Measurements from ENCODE around the gene INHBE.
A peak's percentile ranks its signal among the peaks of the same experiment; 100 is the strongest.

The INHBE gene

DNA sequence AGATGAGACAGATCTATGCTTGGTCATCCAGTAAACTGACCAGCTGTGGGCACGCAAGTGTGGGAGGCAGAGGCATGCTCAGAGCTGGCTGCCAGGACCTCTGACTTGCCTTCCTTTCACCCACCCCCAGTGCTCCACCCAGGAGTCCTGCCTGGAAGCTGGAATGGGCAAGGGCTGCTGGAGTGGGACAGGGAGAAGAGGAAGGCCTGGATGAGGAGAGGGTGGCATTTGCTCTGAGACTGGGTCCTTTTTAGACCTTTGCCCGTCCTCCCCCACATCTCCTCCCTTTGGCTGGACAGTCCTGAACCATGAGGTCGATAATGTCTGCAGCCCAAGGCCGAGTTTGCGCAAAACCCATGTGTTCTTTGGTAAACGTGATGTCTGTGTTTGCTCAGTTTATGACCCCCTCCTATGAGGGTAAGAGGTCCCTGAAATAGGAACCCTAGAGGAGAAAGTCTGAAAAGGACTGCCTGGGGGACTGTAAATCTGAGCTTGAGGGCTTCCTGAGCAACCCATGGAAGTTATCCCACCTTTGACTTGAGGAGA, 3.8 kb upstream of the INHBE start:
- Mint-ChIP-seq H3K27me3 (ENCODE audit: low read depth) (no peaks in the 10 kb centered on the region), H3K9me3 (no peaks in the 10 kb centered on the region), H3K4me3 (no peak overlapping the region), H3K4me1 (ENCODE audit: low read depth) (peaks cover 6% of the 10 kb centered on the region), H3K36me3 (ENCODE audit: low read depth) (no peaks in the 10 kb centered on the region), H3K27ac (no peak overlapping the region)

DNA sequence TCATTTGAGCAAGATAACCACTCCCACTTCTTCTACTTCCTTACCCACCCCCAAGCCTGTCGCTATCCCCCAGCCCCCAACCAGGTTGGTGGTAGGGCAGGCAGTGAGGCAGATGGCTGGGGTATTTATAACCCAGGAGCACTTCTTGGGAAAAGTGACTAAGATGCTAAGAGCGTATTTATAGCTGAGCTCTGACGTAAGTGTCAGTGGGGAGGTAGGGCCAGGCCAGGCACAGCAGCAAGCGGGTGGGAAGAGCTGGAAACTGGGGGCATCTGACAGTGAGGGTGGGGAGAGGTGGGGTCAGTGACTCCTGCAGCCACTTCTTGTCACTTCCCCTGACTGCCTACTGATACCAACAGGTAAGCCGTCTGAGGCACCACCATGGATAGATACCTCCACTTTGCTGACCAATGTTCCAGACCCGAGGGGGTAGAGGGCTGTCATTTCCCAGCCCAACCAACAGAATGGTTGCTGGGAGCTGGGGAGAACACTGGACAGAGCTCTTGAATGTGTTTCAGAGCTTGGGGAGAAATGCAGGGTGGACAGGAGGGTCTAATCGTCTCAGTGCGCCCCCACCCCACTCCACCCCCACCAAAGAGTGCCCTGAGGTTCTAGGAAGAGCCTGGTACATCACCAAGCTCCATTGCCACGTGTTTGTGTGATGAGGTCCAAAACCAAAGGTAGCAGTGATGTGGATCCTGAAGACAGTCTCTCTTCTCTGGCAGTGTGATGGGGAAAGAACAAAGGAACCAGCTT, 2.7 kb upstream of the INHBE start:
- Mint-ChIP-seq H3K36me3 (ENCODE audit: low read depth) (no peaks in the 10 kb centered on the region), H3K9me3 (no peaks in the 10 kb centered on the region), H3K27me3 (ENCODE audit: low read depth) (no peaks in the 10 kb centered on the region), H3K27ac (no peak overlapping the region), H3K4me1 (ENCODE audit: low read depth) (peaks cover 6% of the 10 kb centered on the region), H3K4me3 (no peak overlapping the region)

DNA sequence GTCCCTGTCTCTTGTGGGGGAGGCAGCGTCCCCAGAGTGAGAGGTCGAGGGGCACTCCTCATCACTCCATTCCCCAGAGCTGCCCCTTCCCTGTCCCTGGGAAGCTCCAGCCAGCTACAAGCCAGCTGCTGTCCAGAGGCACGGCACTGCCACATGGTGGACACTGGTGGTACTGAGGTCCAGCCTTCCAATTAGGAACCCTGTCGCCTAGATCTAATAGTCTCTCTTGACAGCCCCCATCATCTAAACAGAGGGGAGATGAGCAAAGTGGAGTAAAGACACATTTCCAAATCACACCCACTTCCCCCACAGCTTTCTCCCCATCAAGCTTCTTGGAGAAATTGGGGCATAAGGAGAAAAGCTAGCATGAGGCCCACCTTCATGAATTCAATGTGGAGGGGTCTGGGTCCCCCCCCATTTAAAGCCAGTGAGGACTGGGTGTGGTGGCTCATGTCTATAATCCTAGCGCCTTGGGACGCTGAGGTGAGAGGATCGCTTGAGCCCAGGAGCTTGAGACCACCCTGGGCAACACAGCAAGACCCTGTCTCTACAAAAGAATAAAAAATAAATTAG, 2.1 kb upstream of the INHBE start:
- no peaks in the 10 kb centered on the region for H3K9me3 Mint-ChIP-seq
- H3K27ac Mint-ChIP-seq: no peak overlapping the region
- H3K4me1 Mint-ChIP-seq (ENCODE audit: low read depth): peaks cover 6% of the 10 kb centered on the region
- no peak overlapping the region for H3K4me3 Mint-ChIP-seq
- no peaks in the 10 kb centered on the region for H3K27me3 Mint-ChIP-seq (ENCODE audit: low read depth)
- H3K36me3 Mint-ChIP-seq (ENCODE audit: low read depth): no peaks in the 10 kb centered on the region

DNA sequence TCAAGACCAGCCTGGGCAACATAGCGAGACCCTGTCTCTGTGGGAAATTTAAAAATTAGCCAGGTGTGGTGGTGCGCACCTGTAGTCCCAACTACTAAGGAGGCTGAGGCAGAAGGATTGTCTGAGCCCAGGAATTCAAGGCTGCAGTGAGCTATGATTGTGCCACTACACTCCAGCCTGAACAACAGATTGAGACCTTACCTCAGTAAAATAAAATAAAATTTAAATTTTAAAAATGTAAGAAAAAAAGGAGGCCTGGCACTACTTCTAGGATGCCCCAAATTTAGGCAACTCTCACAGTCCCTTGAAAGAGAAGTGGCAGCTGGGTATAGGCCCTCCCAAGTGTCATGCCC, 918 bp upstream of the INHBE start:
- Mint-ChIP-seq H3K36me3 (ENCODE audit: low read depth) (no peaks in the 10 kb centered on the region), H3K27me3 (ENCODE audit: low read depth) (no peaks in the 10 kb centered on the region), H3K4me1 (ENCODE audit: low read depth) (peaks cover 12% of the 10 kb centered on the region), H3K4me3 (no peak overlapping the region), H3K27ac (no peak overlapping the region), H3K9me3 (no peaks in the 10 kb centered on the region)

DNA sequence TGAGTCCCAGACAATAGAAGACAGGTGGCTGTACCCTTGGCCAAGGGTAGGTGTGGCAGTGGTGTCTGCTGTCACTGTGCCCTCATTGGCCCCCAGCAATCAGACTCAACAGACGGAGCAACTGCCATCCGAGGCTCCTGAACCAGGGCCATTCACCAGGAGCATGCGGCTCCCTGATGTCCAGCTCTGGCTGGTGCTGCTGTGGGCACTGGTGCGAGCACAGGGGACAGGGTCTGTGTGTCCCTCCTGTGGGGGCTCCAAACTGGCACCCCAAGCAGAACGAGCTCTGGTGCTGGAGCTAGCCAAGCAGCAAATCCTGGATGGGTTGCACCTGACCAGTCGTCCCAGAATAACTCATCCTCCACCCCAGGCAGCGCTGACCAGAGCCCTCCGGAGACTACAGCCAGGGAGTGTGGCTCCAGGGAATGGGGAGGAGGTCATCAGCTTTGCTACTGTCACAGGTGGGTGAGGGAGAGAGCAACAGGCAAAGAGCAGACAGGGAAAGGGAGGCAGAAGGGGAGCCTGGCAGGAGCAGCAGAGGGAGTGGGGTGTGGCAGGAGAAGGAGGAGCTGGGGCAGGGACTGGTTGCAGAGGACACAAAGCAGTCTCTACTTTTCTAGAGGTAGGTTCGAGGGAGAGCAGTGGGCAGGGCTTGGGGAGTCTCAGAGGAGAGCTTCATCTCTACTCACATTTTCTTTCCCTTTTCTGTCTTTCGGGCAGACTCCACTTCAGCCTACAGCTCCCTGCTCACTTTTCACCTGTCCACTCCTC, 452 bp downstream of the INHBE start:
- no peaks in the 10 kb centered on the region for H3K9me3 Mint-ChIP-seq
- H3K36me3 Mint-ChIP-seq (ENCODE audit: low read depth): no peaks in the 10 kb centered on the region
- H3K27ac Mint-ChIP-seq: peak overlapping the region; percentile 73
- peaks cover 5% of the 10 kb centered on the region for H3K27me3 Mint-ChIP-seq (ENCODE audit: low read depth)
- H3K4me3 Mint-ChIP-seq: peak overlapping the region; percentile 65
- H3K4me1 Mint-ChIP-seq (ENCODE audit: low read depth): peaks cover 21% of the 10 kb centered on the region

DNA sequence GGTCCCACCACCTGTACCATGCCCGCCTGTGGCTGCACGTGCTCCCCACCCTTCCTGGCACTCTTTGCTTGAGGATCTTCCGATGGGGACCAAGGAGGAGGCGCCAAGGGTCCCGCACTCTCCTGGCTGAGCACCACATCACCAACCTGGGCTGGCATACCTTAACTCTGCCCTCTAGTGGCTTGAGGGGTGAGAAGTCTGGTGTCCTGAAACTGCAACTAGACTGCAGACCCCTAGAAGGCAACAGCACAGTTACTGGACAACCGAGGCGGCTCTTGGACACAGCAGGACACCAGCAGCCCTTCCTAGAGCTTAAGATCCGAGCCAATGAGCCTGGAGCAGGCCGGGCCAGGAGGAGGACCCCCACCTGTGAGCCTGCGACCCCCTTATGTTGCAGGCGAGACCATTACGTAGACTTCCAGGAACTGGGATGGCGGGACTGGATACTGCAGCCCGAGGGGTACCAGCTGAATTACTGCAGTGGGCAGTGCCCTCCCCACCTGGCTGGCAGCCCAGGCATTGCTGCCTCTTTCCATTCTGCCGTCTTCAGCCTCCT, 1.1 kb downstream of the INHBE start:
- H3K9me3 Mint-ChIP-seq: no peaks in the 10 kb centered on the region
- no peaks in the 10 kb centered on the region for H3K36me3 Mint-ChIP-seq (ENCODE audit: low read depth)
- peak overlapping the region; percentile 65 for H3K4me3 Mint-ChIP-seq
- H3K27me3 Mint-ChIP-seq (ENCODE audit: low read depth): peaks cover 10% of the 10 kb centered on the region
- H3K4me1 Mint-ChIP-seq (ENCODE audit: low read depth): peaks cover 25% of the 10 kb centered on the region
- H3K27ac Mint-ChIP-seq: peak overlapping the region; percentile 73

DNA sequence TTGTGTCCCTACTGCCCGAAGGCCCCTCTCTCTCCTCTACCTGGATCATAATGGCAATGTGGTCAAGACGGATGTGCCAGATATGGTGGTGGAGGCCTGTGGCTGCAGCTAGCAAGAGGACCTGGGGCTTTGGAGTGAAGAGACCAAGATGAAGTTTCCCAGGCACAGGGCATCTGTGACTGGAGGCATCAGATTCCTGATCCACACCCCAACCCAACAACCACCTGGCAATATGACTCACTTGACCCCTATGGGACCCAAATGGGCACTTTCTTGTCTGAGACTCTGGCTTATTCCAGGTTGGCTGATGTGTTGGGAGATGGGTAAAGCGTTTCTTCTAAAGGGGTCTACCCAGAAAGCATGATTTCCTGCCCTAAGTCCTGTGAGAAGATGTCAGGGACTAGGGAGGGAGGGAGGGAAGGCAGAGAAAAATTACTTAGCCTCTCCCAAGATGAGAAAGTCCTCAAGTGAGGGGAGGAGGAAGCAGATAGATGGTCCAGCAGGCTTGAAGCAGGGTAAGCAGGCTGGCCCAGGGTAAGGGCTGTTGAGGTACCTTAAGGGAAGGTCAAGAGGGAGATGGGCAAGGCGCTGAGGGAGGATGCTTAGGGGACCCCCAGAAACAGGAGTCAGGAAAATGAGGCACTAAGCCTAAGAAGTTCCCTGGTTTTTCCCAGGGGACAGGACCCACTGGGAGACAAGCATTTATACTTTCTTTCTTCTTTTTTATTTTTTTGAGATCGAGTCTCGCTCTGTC, 1.8 kb downstream of the INHBE start:
- no peak overlapping the region for H3K27ac Mint-ChIP-seq
- no peaks in the 10 kb centered on the region for H3K36me3 Mint-ChIP-seq (ENCODE audit: low read depth)
- H3K27me3 Mint-ChIP-seq (ENCODE audit: low read depth): peaks cover 16% of the 10 kb centered on the region
- peaks cover 29% of the 10 kb centered on the region for H3K4me1 Mint-ChIP-seq (ENCODE audit: low read depth)
- no peaks in the 10 kb centered on the region for H3K9me3 Mint-ChIP-seq
- no peak overlapping the region for H3K4me3 Mint-ChIP-seq

DNA sequence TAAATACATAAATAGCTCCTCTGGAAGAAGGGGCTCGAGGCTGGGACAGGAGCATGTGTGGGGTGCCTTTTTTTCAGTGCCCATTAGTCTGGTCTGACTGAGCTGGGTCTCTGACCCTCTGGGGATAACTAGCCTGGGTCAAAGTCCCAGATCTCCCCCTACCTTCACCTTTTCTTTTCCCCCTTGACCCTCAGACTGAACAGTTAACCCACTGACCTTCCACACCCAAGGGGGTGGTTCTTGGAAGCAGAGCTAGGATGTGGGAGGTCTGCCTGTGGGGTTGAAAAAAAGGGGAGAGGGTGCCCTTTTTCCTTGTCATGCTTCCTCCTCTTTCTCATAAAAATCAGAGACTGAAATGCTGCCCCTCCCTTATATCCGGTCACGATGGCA, 3.6 kb downstream of the INHBE start:
- H3K4me3 Mint-ChIP-seq: peak overlapping the region; percentile 93
- H3K4me1 Mint-ChIP-seq (ENCODE audit: low read depth): peaks cover 42% of the 10 kb centered on the region
- no peaks in the 10 kb centered on the region for H3K36me3 Mint-ChIP-seq (ENCODE audit: low read depth)
- H3K27me3 Mint-ChIP-seq (ENCODE audit: low read depth): peaks cover 22% of the 10 kb centered on the region
- peak overlapping the region; percentile 92 for H3K27ac Mint-ChIP-seq
- no peaks in the 10 kb centered on the region for H3K9me3 Mint-ChIP-seq

DNA sequence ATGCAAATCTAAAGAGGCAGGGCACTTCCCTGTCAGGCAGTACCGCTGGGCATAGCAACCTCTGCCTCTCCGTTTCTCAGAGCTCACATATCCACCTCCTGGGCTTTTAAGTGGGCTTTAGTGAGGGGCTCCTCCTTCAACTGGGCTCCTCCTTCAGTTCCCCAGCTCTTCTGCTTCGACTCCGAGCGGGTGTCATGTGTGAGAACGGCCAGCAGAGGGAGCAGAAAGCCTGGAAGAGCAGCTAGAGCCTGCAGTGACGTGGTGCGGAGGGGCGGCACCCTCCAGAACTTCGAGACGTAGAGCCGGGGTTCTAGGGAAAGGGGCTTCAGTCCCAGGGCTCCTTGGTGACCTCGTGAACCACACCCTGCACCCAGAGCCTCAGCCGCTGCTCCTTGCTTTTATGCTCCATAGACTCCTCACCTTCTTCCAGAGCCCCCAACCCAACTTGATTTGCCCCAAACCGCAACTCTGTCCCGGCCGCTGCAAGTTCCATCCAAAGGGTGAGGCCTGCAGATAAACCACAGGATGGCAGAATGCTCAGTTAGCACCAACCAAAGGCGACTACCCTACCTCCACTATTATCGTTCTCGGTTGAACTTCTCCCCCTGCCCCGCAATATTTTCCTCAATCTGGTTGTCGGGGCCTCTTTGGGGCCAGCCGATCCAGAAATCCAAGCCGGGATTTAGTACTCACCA, 4.1 kb downstream of the INHBE start:
- peak overlapping the region; percentile 92 for H3K27ac Mint-ChIP-seq
- H3K4me3 Mint-ChIP-seq: peak overlapping the region; percentile 93
- H3K4me1 Mint-ChIP-seq (ENCODE audit: low read depth): peaks cover 47% of the 10 kb centered on the region
- H3K36me3 Mint-ChIP-seq (ENCODE audit: low read depth): no peaks in the 10 kb centered on the region
- H3K27me3 Mint-ChIP-seq (ENCODE audit: low read depth): peaks cover 22% of the 10 kb centered on the region
- H3K9me3 Mint-ChIP-seq: no peaks in the 10 kb centered on the region

DNA sequence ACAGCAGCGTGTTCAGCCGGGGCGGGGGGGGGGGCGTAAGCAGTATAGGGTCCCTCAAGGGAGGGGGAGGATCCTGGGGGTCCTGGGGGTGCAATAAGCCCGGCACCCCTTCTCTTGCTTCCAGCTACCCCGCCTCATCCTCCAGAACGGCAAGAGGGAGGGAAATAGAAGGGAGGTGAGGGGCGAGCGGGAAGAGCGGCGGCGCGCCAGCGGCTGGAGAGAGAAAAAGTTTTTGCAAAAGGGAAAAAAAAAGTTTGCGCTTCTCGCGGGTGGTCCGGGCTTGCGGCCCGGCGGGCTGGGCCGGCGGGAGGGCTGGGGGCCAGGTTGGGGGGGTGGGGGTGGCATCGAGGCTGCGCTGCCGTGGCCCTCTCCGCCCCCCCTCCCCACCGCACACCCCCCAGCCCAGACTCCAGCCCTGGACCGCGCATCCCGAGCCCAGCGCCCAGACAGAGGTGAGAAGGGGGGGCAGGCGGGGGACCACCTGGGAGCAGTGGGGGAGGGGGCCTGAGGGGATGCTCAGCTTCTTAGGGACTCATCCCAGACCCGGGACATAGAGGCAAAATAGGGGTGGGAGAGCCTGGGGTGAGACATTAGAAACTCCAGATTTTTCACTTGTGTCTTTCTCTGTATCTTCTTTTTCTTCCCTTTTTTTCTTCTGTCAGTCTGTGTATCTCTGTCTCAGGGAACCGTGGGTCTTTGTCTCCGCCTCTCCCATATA, 4.8 kb downstream of the INHBE start, which contains the start of gene GLI1:
Gene GLI1 (plus strand): TSS at position 36 of the 718 bp plus-strand sequence. CDS start 3,907 bp downstream, outside the sequence.
- Mint-ChIP-seq H3K4me3 (peak within 1 kb of the TSS; percentile 93), H3K4me1 (ENCODE audit: low read depth) (peaks cover 50% of the 10 kb centered on the region), H3K36me3 (ENCODE audit: low read depth) (no peaks in the 10 kb centered on the region), H3K27ac (peak within 1 kb of the TSS; percentile 92), H3K9me3 (no peaks in the 10 kb centered on the region), H3K27me3 (ENCODE audit: low read depth) (peaks cover 22% of the 10 kb centered on the region)

DNA sequence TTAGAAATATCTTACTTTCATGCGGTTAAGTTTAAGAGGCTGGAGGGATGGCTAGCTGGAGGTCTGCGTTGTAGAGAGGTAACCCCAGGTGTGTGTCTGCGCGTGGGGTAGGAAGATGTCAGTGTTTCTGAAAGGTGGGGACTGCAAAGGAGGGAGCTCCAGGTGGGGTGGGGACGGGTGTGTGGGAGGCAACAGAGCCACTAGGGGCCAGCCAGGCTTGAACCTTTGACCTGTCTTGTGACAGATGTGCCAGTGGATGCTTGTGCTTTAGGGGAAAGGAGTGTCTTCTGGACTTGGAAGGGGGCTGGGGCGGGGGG, 5.3 kb downstream of the INHBE start:
- no peaks in the 10 kb centered on the region for H3K36me3 Mint-ChIP-seq (ENCODE audit: low read depth)
- H3K27ac Mint-ChIP-seq: peak overlapping the region; percentile 62
- no peaks in the 10 kb centered on the region for H3K9me3 Mint-ChIP-seq
- H3K4me1 Mint-ChIP-seq (ENCODE audit: low read depth): peaks cover 52% of the 10 kb centered on the region
- peaks cover 22% of the 10 kb centered on the region for H3K27me3 Mint-ChIP-seq (ENCODE audit: low read depth)
- H3K4me3 Mint-ChIP-seq: peak overlapping the region; percentile 78

DNA sequence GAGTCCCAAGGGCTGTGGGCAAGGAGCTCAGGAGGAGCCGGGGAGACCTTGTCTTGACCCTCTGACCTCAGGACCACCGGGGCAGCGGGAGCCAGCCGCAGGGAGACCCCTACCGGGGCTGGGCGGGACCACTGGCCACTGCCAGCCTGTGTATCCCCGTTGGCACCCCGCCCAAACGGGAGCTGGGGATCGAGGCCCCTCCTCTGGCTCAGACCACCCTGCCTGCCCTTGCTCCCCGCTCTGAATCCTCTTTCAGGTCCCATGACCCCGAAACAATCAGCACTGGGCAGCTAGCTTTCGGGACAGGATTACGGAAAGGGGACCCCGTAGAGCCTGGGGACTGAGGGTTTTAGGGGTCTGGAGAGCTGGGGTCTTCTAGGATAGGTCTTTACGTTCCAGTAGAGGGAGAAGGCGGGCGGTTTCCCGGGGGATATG, 5.8 kb downstream of the INHBE start:
- Mint-ChIP-seq H3K36me3 (ENCODE audit: low read depth) (no peaks in the 10 kb centered on the region), H3K27ac (no peak overlapping the region), H3K4me3 (peak overlapping the region; percentile 76), H3K4me1 (ENCODE audit: low read depth) (peaks cover 49% of the 10 kb centered on the region), H3K9me3 (no peaks in the 10 kb centered on the region), H3K27me3 (ENCODE audit: low read depth) (peaks cover 22% of the 10 kb centered on the region)

DNA sequence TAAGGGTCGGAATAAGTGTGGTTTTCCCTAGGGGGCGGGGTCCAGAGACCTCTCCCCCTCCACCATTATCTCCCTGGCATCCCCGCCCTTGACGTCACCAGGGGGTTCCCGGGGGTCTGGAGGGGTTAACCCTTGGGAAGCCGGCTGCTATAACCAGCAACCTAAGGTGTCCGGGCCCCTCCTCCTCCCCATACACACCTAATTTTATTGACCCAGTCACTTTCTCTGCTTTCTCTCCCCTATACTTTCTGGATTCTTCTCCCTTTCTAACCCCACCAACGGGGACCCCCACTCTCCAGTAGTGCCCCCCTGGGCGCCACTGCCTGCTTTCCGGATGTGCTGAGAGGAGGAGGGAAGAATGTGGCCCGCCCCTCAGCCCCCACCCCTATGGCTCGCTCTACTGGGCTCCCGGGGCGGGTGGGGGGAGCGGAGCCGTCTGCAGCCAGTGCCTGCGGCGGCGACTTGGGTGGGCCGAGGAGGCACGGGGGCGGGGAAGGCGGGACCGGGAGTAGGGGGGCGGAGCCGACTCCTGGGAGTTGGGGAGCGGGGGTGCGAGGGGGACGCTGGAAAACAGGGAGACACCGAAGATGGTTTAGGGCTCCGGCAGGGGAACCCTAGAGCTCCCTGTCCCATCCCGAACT, 6.3 kb downstream of the INHBE start:
- peaks cover 22% of the 10 kb centered on the region for H3K27me3 Mint-ChIP-seq (ENCODE audit: low read depth)
- H3K4me1 Mint-ChIP-seq (ENCODE audit: low read depth): peaks cover 46% of the 10 kb centered on the region
- H3K4me3 Mint-ChIP-seq: peak overlapping the region; percentile 87
- H3K36me3 Mint-ChIP-seq (ENCODE audit: low read depth): no peaks in the 10 kb centered on the region
- no peaks in the 10 kb centered on the region for H3K9me3 Mint-ChIP-seq
- peak overlapping the region; percentile 38 for H3K27ac Mint-ChIP-seq

All from T-helper 1 cell treated with Interleukin-12 subunit alpha and Interleukin-12 subunit beta and Interleukin-4 antibody, amounts not matched to agents 30 μg/mL and 1 μg/mL, for 36 hours (primary cell).